Thyroid gland (tissue), 4 donors: ENCODE data around the gene KDELR1.

Source experiments
- CTCF ChIP-seq, 6 experiments: fragments of 200-600 bp in 3 of 6; fragments of 450-650 bp in 3 of 6; sonication (generic) in 3 of 6; IDR thresholded peaks; one replicate each; pipeline ENCODE4 v1.5.1; 2016 to 2019; ENCODE audit warnings: antibody characterized with exemption in 6 of 6, mild to moderate bottlenecking in 2 of 6, inconsistent platforms in 1 of 6, moderate library complexity in 1 of 6
- POLR2A ChIP-seq, 2 donors: fragments of 450-650 bp; IDR thresholded peaks; one replicate each; pipeline ENCODE4 v1.6.1; 2017; ENCODE audit warnings: antibody characterized with exemption in 2 of 2, mild to moderate bottlenecking in 2 of 2, moderate library complexity in 1 of 2

- TF ChIP-seq CTCF (IDR thresholded peaks at IDR 0.05) (peak; percentile 67 to 91 (median 81)), POLR2A (IDR thresholded peaks at IDR 0.05) (peak in 1 of 2 donors; percentile 70)
These were observed at the start of gene KDELR1 for GRCh38 chr19:48391100-48392005.
